Mucosa of descending colon (tissue), 3 donors: ENCODE results near the gene RPS21. TPM values are rescaled to one million over a fixed set of nuclear protein-coding genes. Genes with fewer than 3 reads are reported as not detected.

Experiments used
- ATAC-seq: fragments of 200-7000 bp; cut with Tn5 transposase; one replicate; pipeline ENCODE4 v1.9.1; 2020; ENCODE audit warnings: mild to moderate bottlenecking, moderate library complexity
- DNase-seq, 3 donors: peaks; one replicate each; pipeline ENCODE4 v3.0.0-alpha.2; 2020
- H3K36me3 ChIP-seq: fragments of 200-600 bp; one replicate; pipeline ENCODE4 v1.8.0; 2021; ENCODE audit warnings: low read depth, mild to moderate bottlenecking
- H3K4me1 ChIP-seq: fragments of 200-600 bp; one replicate; pipeline ENCODE4 v1.8.0; 2021; ENCODE audit warnings: low read depth, mild to moderate bottlenecking
- H3K4me3 ChIP-seq: fragments of 200-600 bp; one replicate; pipeline ENCODE4 v1.8.0; 2021; ENCODE audit warnings: mild to moderate bottlenecking
- H3K9me3 ChIP-seq: fragments of 200-600 bp; one replicate; pipeline ENCODE4 v1.8.0; 2021; ENCODE audit warnings: mild to moderate bottlenecking
- intact Hi-C, 2 donors: fragments of 100-400 bp; cut with DNase I in 1 of 2; cut with micrococcal nuclease in 1 of 2; formaldehyde crosslinking; loops; one replicate each; pipeline versions ENCODE4 v1.11.0 to v1.11.1; 2022; cut with DNase I, micrococcal nuclease
- total RNA-seq, 3 donors: library from RNA; stranded (reverse); fragmentation: NEBNext Ultra II Directional in 2 of 3; extraction: Animal tissue kit (Norgen Biotek cat#: 25700) in 2 of 3; gene quantifications; one replicate each; pipeline versions ENCODE4 v1.2.1 to v1.2.4, GENCODE V29; 2021 to 2023
- TF ChIP-seq, protein P1 (sequence below): fragments of 200-600 bp; IDR thresholded peaks from one replicate; pipeline ENCODE4 v1.8.0; 2022; ENCODE audit warnings: antibody characterized with exemption, mild to moderate bottlenecking
- donor health status: DM: no; HTN: no; CAD: no; lungs with moderate emphysema.
- donor health status: DM: no; HTN: no; CAD: no.
- donor health status: DM: no; HTN: yes; CAD: no.

The RPS21 gene
- total RNA-seq, 3 donors from 2014 or later, result 1,171 to 1,284 (median 1,191) TPM

DNA sequence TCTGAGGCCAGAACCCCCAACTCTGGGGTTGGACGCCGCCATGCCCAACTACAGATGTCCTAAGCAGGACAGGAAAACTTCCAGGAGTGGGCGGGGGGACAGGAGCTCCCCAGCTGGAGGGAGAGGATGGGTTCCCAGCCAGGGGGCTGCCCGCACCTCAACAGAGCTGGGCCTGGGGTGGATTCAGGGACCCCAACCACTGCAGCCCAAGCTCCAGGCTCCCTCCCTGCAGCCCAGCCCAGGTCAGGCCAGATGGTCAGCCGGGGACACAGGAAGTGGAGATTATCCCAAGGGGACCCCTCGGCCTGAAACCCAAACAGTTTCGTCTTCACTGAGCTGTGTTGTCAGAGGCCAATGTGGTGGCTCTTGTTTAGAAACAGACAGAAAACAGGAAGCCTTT is 29.2 kb upstream of the RPS21 start:
- H3K9me3 ChIP-seq, result no peaks in the 10 kb centered on the region
- intact Hi-C loops, result no loop called here
- no peak overlapping the region for H3K4me3 ChIP-seq
- ATAC-seq (no peak), DNase-seq (peak in 1 of 3 donors; percentile 22)
- H3K36me3 ChIP-seq, result no peaks in the 10 kb centered on the region
- TF ChIP-seq, protein P1, sequence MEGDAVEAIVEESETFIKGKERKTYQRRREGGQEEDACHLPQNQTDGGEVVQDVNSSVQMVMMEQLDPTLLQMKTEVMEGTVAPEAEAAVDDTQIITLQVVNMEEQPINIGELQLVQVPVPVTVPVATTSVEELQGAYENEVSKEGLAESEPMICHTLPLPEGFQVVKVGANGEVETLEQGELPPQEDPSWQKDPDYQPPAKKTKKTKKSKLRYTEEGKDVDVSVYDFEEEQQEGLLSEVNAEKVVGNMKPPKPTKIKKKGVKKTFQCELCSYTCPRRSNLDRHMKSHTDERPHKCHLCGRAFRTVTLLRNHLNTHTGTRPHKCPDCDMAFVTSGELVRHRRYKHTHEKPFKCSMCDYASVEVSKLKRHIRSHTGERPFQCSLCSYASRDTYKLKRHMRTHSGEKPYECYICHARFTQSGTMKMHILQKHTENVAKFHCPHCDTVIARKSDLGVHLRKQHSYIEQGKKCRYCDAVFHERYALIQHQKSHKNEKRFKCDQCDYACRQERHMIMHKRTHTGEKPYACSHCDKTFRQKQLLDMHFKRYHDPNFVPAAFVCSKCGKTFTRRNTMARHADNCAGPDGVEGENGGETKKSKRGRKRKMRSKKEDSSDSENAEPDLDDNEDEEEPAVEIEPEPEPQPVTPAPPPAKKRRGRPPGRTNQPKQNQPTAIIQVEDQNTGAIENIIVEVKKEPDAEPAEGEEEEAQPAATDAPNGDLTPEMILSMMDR, result no peak
- H3K4me1 ChIP-seq, result peaks cover 16% of the 10 kb centered on the region

- TF ChIP-seq, protein P1, result no peak
- no peak overlapping the region for H3K4me3 ChIP-seq
- DNase-seq, result peak in 1 of 3 donors; percentile 35
Observed at GRCh38 chr20:62358171-62359042, 28.5 kb upstream of the RPS21 start.

DNA sequence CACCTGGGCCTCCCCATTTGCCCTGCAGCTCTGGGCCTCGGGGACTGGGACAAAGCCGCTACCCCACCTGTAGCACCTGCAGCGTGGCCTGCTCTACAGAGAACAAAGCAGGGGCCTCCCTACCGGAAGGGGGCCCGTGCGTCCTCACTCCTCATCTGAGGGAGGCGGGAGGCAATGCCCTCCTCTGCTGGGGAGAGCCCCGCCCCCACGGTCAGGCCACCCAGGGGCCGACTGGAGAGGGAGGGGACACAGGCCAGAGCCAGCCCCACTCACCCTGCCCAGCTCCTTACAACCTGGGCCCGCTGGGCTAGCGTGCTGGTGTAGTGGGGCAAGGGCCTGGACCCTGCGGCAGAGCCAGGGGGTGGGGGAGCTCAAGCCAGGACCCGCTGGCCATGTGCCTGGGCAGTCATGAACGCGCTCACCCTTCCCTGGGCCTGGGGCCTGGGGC is 27.8 kb upstream of the RPS21 start:
- no peaks in the 10 kb centered on the region for H3K9me3 ChIP-seq
- no peaks in the 10 kb centered on the region for H3K36me3 ChIP-seq
- TF ChIP-seq, protein P1, result no peak
- DNase-seq, result peak in 1 of 3 donors; percentile 26
- intact Hi-C loops, result no loop called here
- ATAC-seq, result no peak
- peaks cover 16% of the 10 kb centered on the region for H3K4me1 ChIP-seq
- H3K4me3 ChIP-seq, result no peak overlapping the region

More at GRCh38 chr20:62358171-62359042, 28.5 kb upstream of the RPS21 start:
- peaks cover 16% of the 10 kb centered on the region for H3K4me1 ChIP-seq
- intact Hi-C loops, result no loop called here
- no peak for ATAC-seq
- H3K9me3 ChIP-seq, result no peaks in the 10 kb centered on the region
- H3K36me3 ChIP-seq, result no peaks in the 10 kb centered on the region

DNA sequence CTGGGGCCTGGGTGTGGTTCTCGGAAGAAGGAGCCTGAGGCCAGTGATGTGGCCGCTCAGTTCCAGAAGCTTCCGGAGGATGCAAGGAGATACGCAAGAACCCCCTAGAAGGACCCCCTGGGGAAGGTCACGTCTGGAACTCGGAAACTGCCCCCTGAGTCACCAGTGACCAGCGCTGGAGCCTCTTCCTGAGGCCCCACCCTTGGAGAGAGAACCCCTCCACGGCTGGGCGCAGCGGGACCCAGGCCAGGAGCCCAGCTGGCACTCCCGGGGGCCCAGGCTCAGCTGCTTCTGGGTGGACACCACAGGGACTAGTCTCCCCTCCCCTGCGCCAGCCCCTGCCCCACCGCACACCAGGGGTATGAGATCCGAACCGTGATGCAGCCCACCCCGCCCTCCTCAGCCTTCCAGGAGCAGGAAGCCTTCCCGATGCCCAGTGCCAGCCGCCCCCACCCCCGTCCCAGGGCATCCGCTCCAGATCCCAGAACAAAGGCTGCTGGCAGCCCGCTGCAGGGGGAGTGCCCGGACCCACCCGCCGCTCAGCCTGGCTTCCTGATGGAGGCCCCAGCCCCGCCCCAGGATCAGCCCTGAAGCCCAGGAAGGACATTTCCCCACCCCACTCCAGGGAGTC is 27.3 kb upstream of the RPS21 start:
- no peak for ATAC-seq
- Histone ChIP-seq H3K4me3 (no peak overlapping the region), H3K4me1 (peaks cover 16% of the 10 kb centered on the region), H3K9me3 (no peaks in the 10 kb centered on the region), H3K36me3 (no peaks in the 10 kb centered on the region)
- intact Hi-C loops, result no loop called here
- TF ChIP-seq, protein P1, result no peak
- DNase-seq, result peak in 2 of 3 donors; percentile 31 to 57

DNA sequence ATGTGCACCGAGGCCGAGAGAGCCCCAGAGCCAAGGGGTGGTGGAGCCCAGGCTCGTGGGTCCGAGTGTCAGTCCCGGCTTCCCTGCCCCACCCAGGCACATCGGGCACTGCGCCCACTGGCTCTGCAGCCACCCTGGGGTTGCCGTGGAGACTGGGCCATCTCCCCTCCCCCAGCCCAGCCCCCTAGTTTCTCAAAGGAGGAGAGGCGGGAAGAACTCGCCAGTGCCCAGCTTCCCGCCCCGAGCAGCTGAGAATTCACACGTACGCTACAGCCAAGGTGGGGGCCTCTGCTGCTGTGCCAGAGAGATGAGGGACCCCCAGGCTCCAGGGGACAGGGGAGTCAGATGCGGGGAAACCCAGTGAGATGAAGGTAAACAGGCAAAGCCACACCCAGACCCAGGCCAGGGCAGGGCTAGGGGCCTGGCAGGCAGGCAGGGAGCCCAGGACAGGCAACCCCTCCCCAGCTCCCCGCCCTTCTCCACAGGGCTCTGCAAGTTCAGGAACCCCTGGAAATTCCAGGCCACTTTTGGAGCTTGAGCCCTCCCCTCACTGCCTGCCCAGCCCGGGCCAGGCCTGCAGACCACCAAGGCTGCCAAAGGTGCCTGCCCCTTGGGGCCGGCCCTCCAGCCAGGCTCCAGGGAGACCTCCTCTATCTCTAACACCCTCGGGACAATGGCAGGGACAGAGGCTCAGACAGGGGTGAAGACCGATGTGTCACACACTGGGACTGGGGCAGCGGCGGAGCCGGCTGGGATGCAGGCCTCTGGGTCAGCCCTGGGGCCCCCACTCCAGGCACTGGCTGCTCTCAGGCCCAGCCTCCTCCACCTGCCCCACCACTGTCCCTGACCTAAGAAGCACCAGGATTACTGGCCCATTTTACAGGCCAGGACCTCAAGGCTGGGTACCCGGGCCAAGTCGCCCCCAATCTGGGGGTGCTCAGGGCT is 25.8 kb upstream of the RPS21 start:
- Histone ChIP-seq H3K36me3 (no peaks in the 10 kb centered on the region), H3K4me3 (no peak overlapping the region), H3K9me3 (no peaks in the 10 kb centered on the region), H3K4me1 (peaks cover 8% of the 10 kb centered on the region)
- ATAC-seq, result no peak
- DNase-seq, result peak in 2 of 3 donors; percentile 23 to 52
- intact Hi-C loops, result no loop called here
- TF ChIP-seq, protein P1, result no peak
